HFFc6 (cell line): ENCODE measurements around the gene KCNIP1. TPM values are rescaled to one million over a fixed set of nuclear protein-coding genes. Genes with fewer than 3 reads are reported as not detected.

Source experiments
- DNase-seq: peaks from one replicate; pipeline ENCODE4 v3.0.0-alpha.2; 2018
- H3K27ac Mint-ChIP-seq: 2 replicates; pipeline ENCODE4 v1.8.0; 2020; ENCODE audit warnings: mild to moderate bottlenecking, mixed read lengths
- H3K27me3 Mint-ChIP-seq: 2 replicates; pipeline ENCODE4 v1.8.0; 2021; ENCODE audit warnings: mild to moderate bottlenecking, moderate library complexity, mixed read lengths; ENCODE audit not compliant: insufficient read depth
- H3K36me3 Mint-ChIP-seq: 2 replicates; pipeline ENCODE4 v1.8.0; 2021; ENCODE audit warnings: low read depth, mixed read lengths
- H3K4me1 Mint-ChIP-seq: 2 replicates; pipeline ENCODE4 v1.8.0; 2020; ENCODE audit warnings: low read depth, mixed read lengths
- H3K4me3 Mint-ChIP-seq: 2 replicates; pipeline ENCODE4 v1.8.0; 2020; ENCODE audit warnings: mild to moderate bottlenecking, moderate library complexity, mixed read lengths
- H3K9me3 Mint-ChIP-seq: 2 replicates; pipeline ENCODE4 v1.8.0; 2020; ENCODE audit warnings: mild to moderate bottlenecking, mixed read lengths
- CTCF ChIP-seq: fragments of 200-600 bp; sonication (generic); IDR thresholded peaks from 2 replicates; pipeline ENCODE4 v1.5.0; 2021; ENCODE audit warnings: antibody characterized with exemption, mild to moderate bottlenecking
- total RNA-seq, 6 experiments: library from RNA; stranded (reverse); fragmentation: NEBNext Ultra II Directional; extraction: Animal tissue kit (Norgen Biotek cat#: 25700); gene quantifications; 2 replicates in 1 of 6; 3 replicates in 5 of 6; pipeline ENCODE4 v1.2.3, GENCODE V29; 2021

The KCNIP1 gene
- total RNA-seq, 6 experiments from 2014 or later: not detected

GRCh38 chr5:170719551-170719950 lies 215.7 kb downstream of the KCNIP1 start:
- no peaks in the 10 kb centered on the region; the same call in 1 of the 2 replicates for H3K9me3 Mint-ChIP-seq

GRCh38 chr5:170720179-170720578 lies 216.4 kb downstream of the KCNIP1 start:
- no peak overlapping the region for H3K4me3 Mint-ChIP-seq

More at GRCh38 chr5:170719551-170719950, 215.7 kb downstream of the KCNIP1 start:
- DNase-seq: no peak
- H3K27ac Mint-ChIP-seq: no peak overlapping the region
- no peaks in the 10 kb centered on the region for H3K4me1 Mint-ChIP-seq
- no peaks in the 10 kb centered on the region for H3K36me3 Mint-ChIP-seq
- H3K27me3 Mint-ChIP-seq: peaks cover 10% of the 10 kb centered on the region
- TF ChIP-seq CTCF: no peak
- H3K4me3 Mint-ChIP-seq: no peak overlapping the region

GRCh38 chr5:170720984-170721383 lies 217.2 kb downstream of the KCNIP1 start:
- Mint-ChIP-seq H3K9me3 (no peaks in the 10 kb centered on the region; the same call in 1 of the 2 replicates), H3K4me3 (no peak overlapping the region), H3K4me1 (no peaks in the 10 kb centered on the region), H3K27me3 (peaks cover 7% of the 10 kb centered on the region), H3K36me3 (no peaks in the 10 kb centered on the region), H3K27ac (no peak overlapping the region)
- no peak for DNase-seq
- TF ChIP-seq CTCF: no peak

More at GRCh38 chr5:170720179-170720578, 216.4 kb downstream of the KCNIP1 start:
- no peak for DNase-seq
- no peaks in the 10 kb centered on the region for H3K4me1 Mint-ChIP-seq
- no peaks in the 10 kb centered on the region; the same call in 1 of the 2 replicates for H3K9me3 Mint-ChIP-seq
- no peaks in the 10 kb centered on the region for H3K36me3 Mint-ChIP-seq
- no peak overlapping the region for H3K27ac Mint-ChIP-seq
- H3K27me3 Mint-ChIP-seq: peaks cover 10% of the 10 kb centered on the region
- no peak for TF ChIP-seq CTCF

GRCh38 chr5:170721681-170722080 lies 217.9 kb downstream of the KCNIP1 start:
- no peak for DNase-seq
- Mint-ChIP-seq H3K4me3 (no peak overlapping the region), H3K36me3 (no peaks in the 10 kb centered on the region), H3K9me3 (no peaks in the 10 kb centered on the region; the same call in 1 of the 2 replicates), H3K27ac (no peak overlapping the region), H3K27me3 (peaks cover 6% of the 10 kb centered on the region), H3K4me1 (no peaks in the 10 kb centered on the region)
- no peak for TF ChIP-seq CTCF

- Mint-ChIP-seq H3K4me1 (no peaks in the 10 kb centered on the region), H3K27ac (no peak overlapping the region), H3K36me3 (no peaks in the 10 kb centered on the region), H3K4me3 (no peak overlapping the region), H3K27me3 (peaks cover 6% of the 10 kb centered on the region), H3K9me3 (no peaks in the 10 kb centered on the region; the same call in 1 of the 2 replicates)
- no peak for TF ChIP-seq CTCF
- DNase-seq: no peak
These were observed 218.5 kb downstream of the KCNIP1 start for GRCh38 chr5:170722316-170722715.

GRCh38 chr5:170731052-170731451 lies 227.2 kb downstream of the KCNIP1 start:
- DNase-seq: no peak
- H3K36me3 Mint-ChIP-seq: no peaks in the 10 kb centered on the region
- no peak for TF ChIP-seq CTCF
- no peaks in the 10 kb centered on the region for H3K4me1 Mint-ChIP-seq
- no peak overlapping the region for H3K4me3 Mint-ChIP-seq
- peaks cover 8% of the 10 kb centered on the region for H3K27me3 Mint-ChIP-seq
- no peak overlapping the region for H3K27ac Mint-ChIP-seq
- H3K9me3 Mint-ChIP-seq: peaks cover 7% of the 10 kb centered on the region; the same call in 1 of the 2 replicates
